A673 (cell line): ENCODE results near the gene ZNF48. TPM values are rescaled to one million over a fixed set of nuclear protein-coding genes. Genes with fewer than 3 reads are reported as not detected.

Source experiments
- BruUV-seq: library from RNA; stranded (reverse); fragments of 400-500 nt; replicated peaks from 2 replicates; lab custom pipeline; 2021; lab: Mats Ljungman, UMichigan
- CTCF ChIA-PET: fragments of 300-600 bp; sonication (Branson Sonifier 250); formaldehyde crosslinking; loops from one replicate; lab custom pipeline; 2022; ENCODE audit warnings: antibody characterized with exemption; lab: Charles Lee
- POLR2A ChIA-PET: fragments of 300-600 bp; sonication (Branson Sonifier 250); formaldehyde crosslinking; loops from one replicate; lab custom pipeline; 2022; ENCODE audit warnings: antibody characterized with exemption; ENCODE audit not compliant: low non-redundant PET; lab: Charles Lee
- DNase-seq: peaks from one replicate; pipeline ENCODE4 v3.0.0-alpha.2; 2015; ENCODE audit warnings: low spot score
- H3K27ac ChIP-seq: fragments of 200-600 bp; sonication (generic); 2 replicates; pipeline ENCODE4 v1.5.1; 2016; ENCODE audit warnings: mixed run types, low read depth, mild to moderate bottlenecking, mixed read lengths, antibody characterized with exemption, low read length; ENCODE audit not compliant: poor library complexity, severe bottlenecking
- H3K27me3 ChIP-seq: fragments of 200-600 bp; sonication (generic); replicated peaks from 2 replicates; pipeline ENCODE4 v1.6.1; 2017; ENCODE audit warnings: mixed run types, low read depth, mild to moderate bottlenecking, mixed read lengths, antibody characterized with exemption, low read length; ENCODE audit not compliant: insufficient read depth, poor library complexity
- H3K36me3 ChIP-seq: fragments of 200-600 bp; sonication (generic); 2 replicates; pipeline ENCODE4 v1.6.1; 2016; ENCODE audit warnings: mixed run types, mild to moderate bottlenecking, mixed read lengths, antibody characterized with exemption, low read length; ENCODE audit not compliant: insufficient read depth, poor library complexity, severe bottlenecking
- H3K4me1 ChIP-seq: fragments of 200-600 bp; sonication (generic); 2 replicates; pipeline ENCODE4 v1.6.1; 2017; ENCODE audit warnings: mixed run types, mild to moderate bottlenecking, mixed read lengths, antibody characterized with exemption, low read length; ENCODE audit not compliant: insufficient read depth, poor library complexity, severe bottlenecking
- H3K4me3 ChIP-seq: fragments of 200-600 bp; sonication (generic); 2 replicates; pipeline ENCODE4 v1.5.1; 2016; ENCODE audit warnings: low read depth, mixed run types, mild to moderate bottlenecking, mixed read lengths, low read length; ENCODE audit not compliant: poor library complexity, severe bottlenecking
- H3K9me3 ChIP-seq: fragments of 200-600 bp; sonication (generic); 2 replicates; pipeline ENCODE4 v1.6.1; 2016; ENCODE audit warnings: mixed run types, low read depth, mild to moderate bottlenecking, mixed read lengths, antibody characterized with exemption, low read length; ENCODE audit not compliant: poor library complexity, severe bottlenecking
- CTCF ChIP-seq: fragments of 300-800, 200-600 bp; sonication (generic); conservative IDR thresholded peaks from 2 replicates; pipeline ENCODE4 v1.5.1; 2017; ENCODE audit warnings: low read depth, mild to moderate bottlenecking, antibody characterized with exemption, low read length, moderate library complexity, mixed read lengths
- EZH2 ChIP-seq: fragments of 200-600 bp; sonication (generic); IDR thresholded peaks from 2 replicates; pipeline ENCODE4 v1.6.1; 2017; ENCODE audit warnings: borderline replicate concordance, low read depth, mild to moderate bottlenecking, mixed read lengths, antibody characterized with exemption, low read length; ENCODE audit not compliant: poor library complexity, severe bottlenecking
- intact Hi-C: fragments of 100-400 bp; cut with micrococcal nuclease; formaldehyde crosslinking; loops from one replicate; pipeline ENCODE4 v1.10.0; 2022; ENCODE audit not compliant: unreplicated experiment
- total RNA-seq: library from RNA; stranded (reverse); gene quantifications from 2 replicates; pipeline ENCODE4 v1.2.3, GENCODE V29; 2021

Gene ZNF48
- total RNA-seq, 1 experiment from 2014 or later = 22.0 TPM

- Histone ChIP-seq H3K27ac (no peak overlapping the region), H3K4me1 (peaks cover 14% of the 10 kb centered on the region), H3K27me3 (no peaks in the 10 kb centered on the region), H3K4me3 (no peak overlapping the region), H3K36me3 (peaks cover 7% of the 10 kb centered on the region), H3K9me3 (no peaks in the 10 kb centered on the region)
- no TSS peak for BruUV-seq
- CTCF ChIA-PET = interaction anchor here (0.7 kb wide), 1 partner anchor 38 kb away, joined by 3 read pairs; no protein-coding TSS in a partner anchor
- DNase-seq = no peak
- intact Hi-C loops = loop anchor here (10.0 kb wide), 1 partner anchor 47 kb away; no protein-coding TSS in a partner anchor
- POLR2A ChIA-PET = no interaction called here
- TF ChIP-seq CTCF = no peak
- no peak for TF ChIP-seq EZH2
Measured at GRCh38 chr16:30447512-30448226, 52.4 kb downstream of the ZNF48 start.

- TF ChIP-seq EZH2 (no peak), CTCF (no peak)
- no peak for DNase-seq
- Histone ChIP-seq H3K4me1 (peaks cover 13% of the 10 kb centered on the region), H3K27ac (no peak overlapping the region), H3K9me3 (no peaks in the 10 kb centered on the region), H3K27me3 (no peaks in the 10 kb centered on the region), H3K36me3 (no peaks in the 10 kb centered on the region), H3K4me3 (no peak overlapping the region)
- intact Hi-C loops = loop anchor here (1.0 to 10.0 kb wide), 2 partner anchors 46 to 149 kb away; no protein-coding TSS in a partner anchor
- BruUV-seq = no TSS peak
- ChIA-PET POLR2A (no interaction called here), CTCF (interaction anchor here (1.3 kb wide), 1 partner anchor 172 kb away, joined by 3 read pairs; no protein-coding TSS in a partner anchor)
Measured at GRCh38 chr16:30449116-30449435, 53.9 kb downstream of the ZNF48 start.

Other genes with a start within 250 kb of the ZNF48 start
- 4.6 and 7.0 TPM in 2 replicates for gene CORO1A, start 211.8 kb upstream of the ZNF48 start, total RNA-seq
- 180 and 225 TPM in 2 replicates for gene BOLA2B, start 201.8 kb upstream of the ZNF48 start, total RNA-seq
- 15.5 and 20.0 TPM in 2 replicates for gene SLX1A, start 201.5 kb upstream of the ZNF48 start, total RNA-seq
- 14.1 and 21.2 TPM in 2 replicates for gene SULT1A3, start 196.2 kb upstream of the ZNF48 start, total RNA-seq
- 9.3 and 14.2 TPM in 2 replicates for gene NPIPB13, start 146.9 kb upstream of the ZNF48 start, total RNA-seq
- gene CD2BP2, start 40.1 kb upstream of the ZNF48 start, total RNA-seq = 67.6 and 72.5 TPM in 2 replicates
- gene TBC1D10B, start 24.9 kb upstream of the ZNF48 start, total RNA-seq = 59.3 and 66.0 TPM in 2 replicates
- gene MYL11, start 20.6 kb upstream of the ZNF48 start, total RNA-seq = not detected in 2 replicates
- gene SEPTIN1, start 12.9 kb upstream of the ZNF48 start, total RNA-seq = 0.86 and 1.3 TPM in 2 replicates
- gene ZNF771, start 12.2 kb downstream of the ZNF48 start, total RNA-seq = 21.9 and 22.2 TPM in 2 replicates
- gene DCTPP1, start 34.6 kb downstream of the ZNF48 start, total RNA-seq = 92.5 and 111 TPM in 2 replicates
- 54.2 and 55.2 TPM in 2 replicates for gene SEPHS2, start 50.5 kb downstream of the ZNF48 start, total RNA-seq
- not detected in 2 replicates for gene ITGAL, start 77.3 kb downstream of the ZNF48 start, total RNA-seq
- gene ZNF768, start 131.1 kb downstream of the ZNF48 start, total RNA-seq = 32.7 and 39.5 TPM in 2 replicates
- 10.6 and 12.7 TPM in 2 replicates for gene ZNF747, start 139.4 kb downstream of the ZNF48 start, total RNA-seq
- 15.2 and 17.7 TPM in 2 replicates for gene ZNF764, start 163.0 kb downstream of the ZNF48 start, total RNA-seq
- gene ZNF688, start 176.3 kb downstream of the ZNF48 start, total RNA-seq = 8.5 and 9.1 TPM in 2 replicates
- gene ZNF785, start 190.3 kb downstream of the ZNF48 start, total RNA-seq = 21.4 and 23.2 TPM in 2 replicates
- 18.1 and 21.1 TPM in 2 replicates for gene ZNF689, start 215.0 kb downstream of the ZNF48 start, total RNA-seq